Common myeloid progenitor, CD34-positive (primary cell): ENCODE results near the gene MXRA7.
"Not testable (repeated sequence)": the region's sequence is repeated elsewhere in the genome, so short reads cannot be mapped to it uniquely, and the experiment has no call there.

Experiments
- CTCF ChIA-PET: fragments of 350-600 bp; sonication (Branson Sonifier 250); formaldehyde crosslinking; loops from one replicate; lab custom pipeline; 2021; ENCODE audit warnings: antibody characterized with exemption; lab: Charles Lee
- POLR2A ChIA-PET: fragments of 350-600 bp; sonication (Branson Sonifier 250); formaldehyde crosslinking; loops from one replicate; lab custom pipeline; 2021; ENCODE audit warnings: antibody characterized with exemption; lab: Charles Lee
- DNase-seq, 3 donors: peaks; one replicate each; pipeline versions ENCODE4 v3.0.0 to v3.0.0-alpha.2; 2013
- H3K27ac ChIP-seq, 2 experiments: 1 replicate in 1 of 2; 2 replicates in 1 of 2; pipeline ENCODE4 v1.7.0; 2013; ENCODE audit warnings: inconsistent platforms in 2 of 2, low read length in 2 of 2, mild to moderate bottlenecking in 2 of 2, low read depth in 1 of 2, moderate library complexity in 1 of 2; ENCODE audit not compliant: severe bottlenecking in 2 of 2, insufficient read depth in 1 of 2, poor library complexity in 1 of 2
- H3K27me3 ChIP-seq, 5 experiments: replicated peaks in 2 of 5; 1 replicate in 3 of 5; 2 replicates in 2 of 5; pipeline versions ENCODE4 v1.6.1 to v1.7.0; 2013; ENCODE audit warnings: low read length in 4 of 5, mild to moderate bottlenecking in 2 of 5, moderate library complexity in 2 of 5, inconsistent platforms in 1 of 5; ENCODE audit not compliant: insufficient read depth in 5 of 5, control insufficient read depth in 4 of 5
- H3K36me3 ChIP-seq, 4 experiments: 1 replicate in 2 of 4; 2 replicates in 2 of 4; pipeline versions ENCODE4 v1.6.1 to v1.7.0; 2013; ENCODE audit warnings: low read length in 3 of 4, control low read depth in 1 of 4, mild to moderate bottlenecking in 1 of 4; ENCODE audit not compliant: control insufficient read depth in 4 of 4, insufficient read depth in 4 of 4
- H3K4me1 ChIP-seq, 4 experiments: 1 replicate in 3 of 4; 2 replicates in 1 of 4; pipeline versions ENCODE4 v1.6.1 to v1.7.1; 2013; ENCODE audit warnings: low read length in 3 of 4, mild to moderate bottlenecking in 3 of 4, control low read depth in 1 of 4, inconsistent platforms in 1 of 4, moderate library complexity in 1 of 4; ENCODE audit not compliant: control insufficient read depth in 4 of 4, insufficient read depth in 4 of 4; ENCODE audit errors: control extremely low read depth in 1 of 4
- H3K4me3 ChIP-seq, 7 experiments: 1 replicate in 4 of 7; 2 replicates in 3 of 7; pipeline versions ENCODE4 v1.5.1 to v1.7.0; 2013; ENCODE audit warnings: mild to moderate bottlenecking in 7 of 7, low read length in 6 of 7, moderate library complexity in 6 of 7, inconsistent platforms in 2 of 7, low read depth in 2 of 7, control low read depth in 1 of 7; ENCODE audit not compliant: insufficient read depth in 4 of 7, control insufficient read depth in 1 of 7; ENCODE audit errors: extremely low read depth in 1 of 7
- H3K9me3 ChIP-seq, 5 experiments: 1 replicate in 4 of 5; 2 replicates in 1 of 5; pipeline versions ENCODE4 v1.6.1 to v1.7.1; 2013; ENCODE audit warnings: low read length in 4 of 5, mild to moderate bottlenecking in 2 of 5, inconsistent platforms in 1 of 5, low read depth in 1 of 5, moderate library complexity in 1 of 5; ENCODE audit not compliant: control insufficient read depth in 4 of 5, insufficient read depth in 2 of 5; ENCODE audit errors: control extremely low read depth in 1 of 5
- WGBS: methylation state at CpG from one replicate; pipeline ENCODE4 v1.1.5; 2013; ENCODE audit not compliant: insufficient coverage; 5-methylcytosine and 5-hydroxymethylcytosine counted together

The MXRA7 gene

GRCh38 chr17:76740329-76741118 is 29.8 kb upstream of the MXRA7 start:
- DNase-seq: no peak
- Histone ChIP-seq H3K27ac (no peak overlapping the region), H3K27me3 (no peaks in the 10 kb centered on the region), H3K4me1 (peaks cover 13 to 17% (median 15%) of the 10 kb centered on the region in 4 experiments), H3K4me3 (no peak overlapping the region), H3K9me3 (no peaks in the 10 kb centered on the region), H3K36me3 (peaks cover 5 to 36% (median 20%) of the 10 kb centered on the region in 4 experiments)
- ChIA-PET CTCF (no interaction called here), POLR2A (no interaction called here)
- WGBS: 100% methylated on average over 2 of the region's 5 CpGs

DNA sequence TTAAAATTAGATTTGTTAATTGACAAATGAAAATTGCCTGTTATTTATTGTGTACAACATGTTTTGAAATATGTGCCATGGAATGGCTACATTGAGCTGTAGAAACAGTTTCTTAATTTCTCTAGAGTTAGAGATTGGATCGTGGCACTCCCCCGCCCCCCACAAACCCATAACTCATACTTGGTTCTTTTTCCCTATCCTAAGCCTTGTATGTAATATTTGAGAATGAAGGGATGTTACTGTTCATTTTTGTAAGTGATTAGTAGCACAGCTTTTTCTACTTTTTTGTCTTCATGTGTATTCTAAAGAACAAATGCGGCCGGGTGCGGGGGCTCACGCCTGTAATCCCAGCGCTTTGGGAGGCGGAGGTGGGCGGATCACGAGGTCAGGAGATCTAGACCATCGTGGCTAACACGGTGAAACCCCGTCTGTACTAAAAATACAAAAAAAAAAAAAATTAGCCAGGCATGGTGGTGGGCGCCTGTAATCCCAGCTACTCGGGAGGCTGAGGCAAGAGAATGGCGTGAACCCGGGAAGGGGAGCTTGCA is 28.9 kb upstream of the MXRA7 start:
- H3K4me3 ChIP-seq, H3K27me3 ChIP-seq, H3K27ac ChIP-seq, H3K9me3 ChIP-seq, DNase-seq: not testable (repeated sequence)
- CTCF ChIA-PET: interaction anchor here (1.0 to 3.6 kb wide), 5 partner anchors 13 to 59 kb away, joined by 3 to 14 read pairs (median 3); partner anchors contain the start of genes JMJD6 and METTL23
- POLR2A ChIA-PET: interaction anchor here (1.3 kb wide), 1 partner anchor 12 kb away, joined by 4 read pairs; no protein-coding TSS in a partner anchor
- Histone ChIP-seq H3K4me1 (peaks cover 19 to 26% (median 23%) of the 10 kb centered on the region in 4 experiments), H3K36me3 (peaks cover 2 to 35% (median 24%) of the 10 kb centered on the region in 4 experiments)
- WGBS: 97% methylated on average over 11 of the region's 17 CpGs

DNA sequence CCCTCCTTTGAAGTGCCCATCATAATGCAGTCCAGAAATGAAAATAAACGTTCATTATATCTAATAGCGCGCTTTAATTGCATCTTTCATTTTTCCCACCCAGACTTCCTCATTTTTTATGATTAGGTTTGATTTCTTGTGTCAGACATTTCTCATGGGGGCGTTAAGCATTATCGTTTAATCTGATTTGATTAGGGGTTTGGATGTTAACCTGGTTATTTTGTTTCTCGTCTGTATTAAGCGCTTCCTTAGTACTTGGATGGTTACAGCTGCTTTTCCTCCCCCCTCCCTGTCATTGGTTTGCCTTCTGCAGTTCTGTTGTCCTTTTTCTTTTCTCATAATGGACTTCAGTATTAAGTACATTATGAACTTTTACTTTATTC is 27.7 kb upstream of the MXRA7 start:
- H3K36me3 ChIP-seq: peaks cover 5 to 40% (median 32%) of the 10 kb centered on the region in 4 experiments
- no CpG with 5 or more reads among the region's 7 CpGs for whole genome bisulfite sequencing
- CTCF ChIA-PET: interaction anchor here (1.1 to 3.6 kb wide), 5 partner anchors 11 to 42 kb away, joined by 3 to 14 read pairs (median 3); partner anchors contain the start of genes JMJD6 and METTL23

DNA sequence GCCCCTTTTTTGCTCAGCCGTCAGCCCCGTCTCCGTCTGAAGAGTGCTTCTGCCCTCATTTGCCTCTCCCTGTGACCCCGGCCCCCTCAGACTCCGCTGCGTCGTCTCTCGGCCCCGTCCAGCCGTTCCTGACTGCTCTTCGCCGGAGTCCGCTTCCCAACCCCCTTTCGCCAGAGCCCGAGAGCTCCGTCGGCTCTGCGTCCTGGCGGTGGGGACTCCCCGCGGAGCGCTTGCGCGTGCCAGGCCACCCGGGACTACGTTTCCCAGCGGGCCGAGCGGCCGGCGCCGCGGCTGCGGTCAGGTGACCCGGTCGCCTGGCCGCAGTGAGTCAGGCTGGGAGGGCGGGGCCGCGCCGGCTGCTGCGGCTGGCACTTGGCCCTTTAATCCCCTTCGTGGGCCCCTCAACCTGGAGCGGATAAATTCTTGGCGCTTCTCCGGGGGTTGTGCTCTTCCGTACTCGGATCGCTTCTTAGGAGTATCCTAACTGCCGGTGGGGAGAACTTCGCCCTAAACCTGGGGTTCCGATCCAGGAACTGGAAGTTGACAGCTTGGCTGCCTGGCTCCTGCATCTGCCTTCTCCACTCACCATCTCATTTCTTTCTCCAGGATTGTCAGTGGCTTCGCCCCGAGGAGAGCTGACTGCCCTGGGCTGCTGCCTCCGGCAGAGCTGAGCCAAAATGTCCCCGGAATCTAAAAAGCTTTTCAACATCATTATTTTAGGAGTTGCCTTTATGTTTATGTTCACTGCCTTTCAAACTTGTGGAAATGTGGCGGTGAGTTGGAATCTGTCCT is 27.1 kb upstream of the MXRA7 start, which contains the start of gene MFSD11:
Gene MFSD11 (plus strand): TSS at position 444 of the 792 bp plus-strand sequence. CDS start 234 bp downstream, at position 678.
- peak within 1 kb of the TSS; percentile 98 to 100 (median 99) for H3K4me3 ChIP-seq
- H3K27me3 ChIP-seq: no peaks in the 10 kb centered on the region
- CTCF ChIA-PET: interaction anchor here (1.1 to 3.6 kb wide), 5 partner anchors 11 to 29 kb away, joined by 3 to 14 read pairs (median 3); partner anchors contain the start of genes JMJD6 and METTL23
- H3K36me3 ChIP-seq: peaks cover 8 to 42% (median 36%) of the 10 kb centered on the region in 4 experiments
- H3K27ac ChIP-seq: peak within 1 kb of the TSS; percentile 88 to 95
- H3K9me3 ChIP-seq: no peaks in the 10 kb centered on the region
- DNase-seq: peak; percentile 94 to 97 (median 97)
- POLR2A ChIA-PET: interaction anchor here (0.6 to 3.6 kb wide), 3 partner anchors 11 to 842 kb away, joined by 3 to 33 read pairs (median 3); partner anchors contain the start of genes JMJD6 and METTL23
- peaks cover 32 to 43% (median 37%) of the 10 kb centered on the region in 4 experiments for H3K4me1 ChIP-seq
- under 1% methylated on average over 36 of the region's 57 CpGs for WGBS

More for the DNA sequence above, 27.7 kb upstream of the MXRA7 start:
- H3K27me3 ChIP-seq: no peaks in the 10 kb centered on the region
- H3K4me3 ChIP-seq: peak overlapping the region in 6 of 7 experiments; percentile 89 to 99 (median 98)
- no peaks in the 10 kb centered on the region for H3K9me3 ChIP-seq
- peak overlapping the region; percentile 85 to 95 for H3K27ac ChIP-seq
- POLR2A ChIA-PET: interaction anchor here (0.6 to 3.6 kb wide), 2 partner anchors 11 to 841 kb away, joined by 3 to 33 read pairs; partner anchors contain the start of genes JMJD6 and METTL23
- DNase-seq: peak in 2 of 3 donors; percentile 36 to 52
- peaks cover 30 to 38% (median 33%) of the 10 kb centered on the region in 4 experiments for H3K4me1 ChIP-seq

DNA sequence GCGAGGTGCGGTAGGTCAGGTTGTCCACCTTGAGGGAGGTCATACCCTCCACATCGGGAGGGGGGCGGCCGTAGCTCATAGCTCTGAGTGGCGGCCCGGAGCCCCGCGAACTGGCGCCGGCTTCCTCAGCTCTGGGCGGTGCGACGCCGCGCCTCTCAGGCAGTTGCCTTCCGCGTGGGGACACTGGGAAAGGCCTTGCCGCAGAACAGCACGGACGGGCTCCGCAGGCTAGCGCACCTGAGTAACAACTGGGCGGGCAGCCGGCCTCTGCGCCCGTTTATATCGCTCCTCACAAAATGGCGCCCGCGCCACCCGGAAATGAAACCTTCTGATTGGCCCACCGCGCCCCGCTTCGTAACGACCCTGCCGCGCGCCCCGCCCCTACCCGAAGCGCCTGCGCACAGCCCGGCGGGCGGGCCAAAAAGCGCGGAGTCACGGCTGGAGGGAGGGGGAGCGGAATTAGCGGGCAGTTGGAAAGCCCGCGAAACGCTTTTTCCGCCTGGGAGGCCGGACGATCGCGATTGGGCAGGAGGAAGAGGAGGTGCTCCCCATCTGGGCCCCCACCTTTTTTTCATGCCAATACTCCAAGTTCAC is 26.4 kb upstream of the MXRA7 start, which contains the start of gene SRSF2:
Gene SRSF2 (minus strand): TSS at position 250 of the 594 bp plus-strand sequence. CDS start 171 bp downstream, at position 79.
- H3K9me3 ChIP-seq: no peaks in the 10 kb centered on the region
- POLR2A ChIA-PET: interaction anchor here (0.7 to 3.6 kb wide), 3 partner anchors 10 to 43 kb away, joined by 3 to 33 read pairs (median 4); partner anchors contain the start of genes JMJD6 and METTL23
- CTCF ChIA-PET: interaction anchor here (1.6 to 3.6 kb wide), 2 partner anchors 10 to 23 kb away, joined by 3 to 14 read pairs; partner anchors contain the start of genes JMJD6 and METTL23
- H3K27ac ChIP-seq: peak within 1 kb of the TSS; percentile 88 to 95
- peak; percentile 98 to 99 (median 99) for DNase-seq
- peak within 1 kb of the TSS; percentile 98 to 100 (median 99) for H3K4me3 ChIP-seq
- WGBS: 0% methylated on average over 43 of the region's 60 CpGs
- peaks cover 8 to 46% (median 37%) of the 10 kb centered on the region in 4 experiments for H3K36me3 ChIP-seq
- H3K27me3 ChIP-seq: no peaks in the 10 kb centered on the region
- H3K4me1 ChIP-seq: peaks cover 32 to 47% (median 38%) of the 10 kb centered on the region in 4 experiments
